ENCODE measurements around the gene SDC4.

DNA sequence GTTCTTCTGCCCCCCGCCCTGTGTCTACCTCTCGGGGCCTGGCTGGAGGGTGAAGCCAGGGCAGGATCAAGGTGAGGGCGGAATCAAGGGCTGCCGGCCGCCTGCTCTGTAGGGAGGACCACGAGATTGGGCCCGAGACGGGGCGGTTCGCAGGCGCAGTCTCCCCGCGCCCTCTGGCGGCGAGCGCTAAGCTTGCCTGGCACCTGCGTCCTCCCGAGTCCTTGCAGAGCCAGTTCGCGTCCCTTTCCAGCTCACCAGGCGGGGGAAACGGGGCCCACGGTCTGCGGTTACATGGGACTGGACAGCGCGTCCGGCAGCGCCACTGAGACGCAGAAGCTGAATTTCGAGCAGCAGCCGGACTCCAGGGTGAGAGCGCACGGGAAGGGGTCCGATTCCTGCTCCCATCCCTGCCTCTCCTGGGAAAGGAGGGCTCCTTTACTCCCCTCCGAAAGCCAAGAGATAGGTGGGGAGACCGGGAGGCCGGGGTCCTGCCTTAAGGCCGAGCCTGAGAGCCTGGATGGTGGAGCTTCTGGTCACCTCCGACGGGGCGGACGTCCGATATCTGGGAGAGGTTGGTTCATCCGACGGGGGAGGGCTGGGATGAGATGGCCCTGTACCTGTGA, 36.5 kb downstream of the SDC4 start:
- TF ChIP-seq, protein P1, sequence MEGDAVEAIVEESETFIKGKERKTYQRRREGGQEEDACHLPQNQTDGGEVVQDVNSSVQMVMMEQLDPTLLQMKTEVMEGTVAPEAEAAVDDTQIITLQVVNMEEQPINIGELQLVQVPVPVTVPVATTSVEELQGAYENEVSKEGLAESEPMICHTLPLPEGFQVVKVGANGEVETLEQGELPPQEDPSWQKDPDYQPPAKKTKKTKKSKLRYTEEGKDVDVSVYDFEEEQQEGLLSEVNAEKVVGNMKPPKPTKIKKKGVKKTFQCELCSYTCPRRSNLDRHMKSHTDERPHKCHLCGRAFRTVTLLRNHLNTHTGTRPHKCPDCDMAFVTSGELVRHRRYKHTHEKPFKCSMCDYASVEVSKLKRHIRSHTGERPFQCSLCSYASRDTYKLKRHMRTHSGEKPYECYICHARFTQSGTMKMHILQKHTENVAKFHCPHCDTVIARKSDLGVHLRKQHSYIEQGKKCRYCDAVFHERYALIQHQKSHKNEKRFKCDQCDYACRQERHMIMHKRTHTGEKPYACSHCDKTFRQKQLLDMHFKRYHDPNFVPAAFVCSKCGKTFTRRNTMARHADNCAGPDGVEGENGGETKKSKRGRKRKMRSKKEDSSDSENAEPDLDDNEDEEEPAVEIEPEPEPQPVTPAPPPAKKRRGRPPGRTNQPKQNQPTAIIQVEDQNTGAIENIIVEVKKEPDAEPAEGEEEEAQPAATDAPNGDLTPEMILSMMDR (conservative IDR thresholded peaks at IDR 0.05 in 1 of 2, IDR thresholded peaks at IDR 0.05 in 1 of 2; ENCODE audit: extremely low read depth in 1 of 2, insufficient read depth in 1 of 2, low read depth in 1 of 2, low read length in 2 of 2): peak; percentile 72 to 87
- no peak for TF ChIP-seq EZH2 (IDR thresholded peaks at IDR 0.05; ENCODE audit: borderline replicate concordance, low read length)
